ENCODE measurements around the gene CHAC1. TPM values are rescaled to one million over a fixed set of nuclear protein-coding genes. Genes with fewer than 3 reads are reported as not detected.

CHAC1 gene
- total and polyA plus RNA-seq, 2 donors (not counting 1 experiment from before 2014, with no cell fraction given) = 7.5 to 62.6 TPM

GRCh38 chr15:40918146-40918798 lies 35.0 kb upstream of the CHAC1 start:
- no peaks in the 10 kb centered on the region for H3K79me2 ChIP-seq (ENCODE audit: control insufficient read depth, insufficient read depth, low read length)
- H3K9me3 ChIP-seq (ENCODE audit: control insufficient read depth, insufficient read depth, low read depth, low read length) = no peaks in the 10 kb centered on the region
- no peak overlapping the region for H2AFZ ChIP-seq (ENCODE audit: low read length)
- TF ChIP-seq EZH2 (IDR thresholded peaks at IDR 0.05; ENCODE audit: low read length, missing control alignments) = no peak
- no peaks in the 10 kb centered on the region for H4K20me1 ChIP-seq (ENCODE audit: control insufficient read depth, extremely low read depth, insufficient read depth, low read length)
- no peak for DNase-seq (ENCODE audit: low read depth in 2 of 2)
- no peaks in the 10 kb centered on the region for H3K27me3 ChIP-seq (ENCODE audit: control insufficient read depth, insufficient read depth, low read length)
- no peak overlapping the region for H3K4me2 ChIP-seq (ENCODE audit: extremely low read depth, insufficient read depth, low read length)
- H3K27ac ChIP-seq (ENCODE audit: insufficient read depth, low read length) = no peak overlapping the region
- no peaks in the 10 kb centered on the region for H3K4me1 ChIP-seq (ENCODE audit: control insufficient read depth, extremely low read depth, insufficient read depth, low read length)
- no peaks in the 10 kb centered on the region for H3K36me3 ChIP-seq (ENCODE audit: control insufficient read depth, insufficient read depth, low read length)
- H3K4me3 ChIP-seq (replicated peaks in 1 of 4; ENCODE audit: control extremely low read depth in 1 of 4, insufficient read depth in 1 of 4, low read depth in 3 of 4, low read length in 4 of 4) = no peak overlapping the region
- no peak overlapping the region for H3K9ac ChIP-seq (ENCODE audit: insufficient read depth, low read length)

- Histone ChIP-seq H3K27me3 (ENCODE audit: control insufficient read depth, insufficient read depth, low read length) (peaks cover 2% of the 10 kb centered on the region), H3K79me2 (ENCODE audit: control insufficient read depth, insufficient read depth, low read length) (no peaks in the 10 kb centered on the region), H3K9me3 (ENCODE audit: control insufficient read depth, insufficient read depth, low read depth, low read length) (no peaks in the 10 kb centered on the region), H3K4me3 (replicated peaks in 1 of 4; ENCODE audit: control extremely low read depth in 1 of 4, insufficient read depth in 1 of 4, low read depth in 3 of 4, low read length in 4 of 4) (no peak overlapping the region), H3K4me2 (ENCODE audit: extremely low read depth, insufficient read depth, low read length) (no peak overlapping the region), H4K20me1 (ENCODE audit: control insufficient read depth, extremely low read depth, insufficient read depth, low read length) (no peaks in the 10 kb centered on the region), H3K4me1 (ENCODE audit: control insufficient read depth, extremely low read depth, insufficient read depth, low read length) (no peaks in the 10 kb centered on the region), H3K9ac (ENCODE audit: insufficient read depth, low read length) (no peak overlapping the region), H3K36me3 (ENCODE audit: control insufficient read depth, insufficient read depth, low read length) (no peaks in the 10 kb centered on the region), H2AFZ (ENCODE audit: low read length) (no peak overlapping the region), H3K27ac (ENCODE audit: insufficient read depth, low read length) (no peak overlapping the region)
- TF ChIP-seq EZH2 (IDR thresholded peaks at IDR 0.05; ENCODE audit: low read length, missing control alignments) = no peak
- TF ChIP-seq, protein P1, sequence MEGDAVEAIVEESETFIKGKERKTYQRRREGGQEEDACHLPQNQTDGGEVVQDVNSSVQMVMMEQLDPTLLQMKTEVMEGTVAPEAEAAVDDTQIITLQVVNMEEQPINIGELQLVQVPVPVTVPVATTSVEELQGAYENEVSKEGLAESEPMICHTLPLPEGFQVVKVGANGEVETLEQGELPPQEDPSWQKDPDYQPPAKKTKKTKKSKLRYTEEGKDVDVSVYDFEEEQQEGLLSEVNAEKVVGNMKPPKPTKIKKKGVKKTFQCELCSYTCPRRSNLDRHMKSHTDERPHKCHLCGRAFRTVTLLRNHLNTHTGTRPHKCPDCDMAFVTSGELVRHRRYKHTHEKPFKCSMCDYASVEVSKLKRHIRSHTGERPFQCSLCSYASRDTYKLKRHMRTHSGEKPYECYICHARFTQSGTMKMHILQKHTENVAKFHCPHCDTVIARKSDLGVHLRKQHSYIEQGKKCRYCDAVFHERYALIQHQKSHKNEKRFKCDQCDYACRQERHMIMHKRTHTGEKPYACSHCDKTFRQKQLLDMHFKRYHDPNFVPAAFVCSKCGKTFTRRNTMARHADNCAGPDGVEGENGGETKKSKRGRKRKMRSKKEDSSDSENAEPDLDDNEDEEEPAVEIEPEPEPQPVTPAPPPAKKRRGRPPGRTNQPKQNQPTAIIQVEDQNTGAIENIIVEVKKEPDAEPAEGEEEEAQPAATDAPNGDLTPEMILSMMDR (conservative IDR thresholded peaks at IDR 0.05 in 1 of 2, IDR thresholded peaks at IDR 0.05 in 1 of 2; ENCODE audit: low read depth in 1 of 2, low read length in 2 of 2) = no peak
- DNase-seq (ENCODE audit: low read depth in 2 of 2) = no peak
Measured at GRCh38 chr15:40918799-40919392, 34.4 kb upstream of the CHAC1 start.

DNA sequence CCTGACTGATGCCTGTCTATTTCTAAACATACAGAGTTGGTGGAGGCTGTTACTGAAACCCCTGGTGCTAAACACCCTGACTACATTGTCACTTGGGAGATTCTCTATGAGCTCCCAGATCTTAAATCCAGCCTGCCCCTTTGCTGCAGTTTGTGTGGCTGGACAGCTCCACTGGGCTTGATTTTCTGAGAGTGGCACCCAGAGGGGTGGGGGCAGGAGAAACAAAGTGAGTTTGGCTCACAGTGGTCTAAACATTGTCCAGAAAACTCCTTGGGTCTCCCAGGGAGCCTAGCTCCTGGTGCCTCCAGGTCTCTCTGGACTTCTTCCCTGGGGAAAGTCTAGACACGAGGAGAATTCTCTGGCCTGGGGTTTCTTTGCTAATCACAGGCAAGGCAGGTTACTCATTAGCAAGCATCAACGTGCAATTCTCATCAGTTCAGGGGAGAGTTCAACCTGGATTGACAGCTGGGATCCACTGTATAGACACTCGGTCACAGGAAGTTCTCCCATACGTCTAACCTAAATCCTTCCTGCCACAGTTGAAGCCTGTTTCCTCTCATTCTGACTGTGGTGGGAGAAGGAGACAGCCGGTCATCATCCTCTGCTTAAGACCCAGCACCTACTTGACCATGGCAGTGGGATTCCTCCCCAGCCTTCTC lies 31.2 kb upstream of the CHAC1 start:
- Histone ChIP-seq H3K27me3 (ENCODE audit: control insufficient read depth, insufficient read depth, low read length) (peaks cover 23% of the 10 kb centered on the region), H3K79me2 (ENCODE audit: control insufficient read depth, insufficient read depth, low read length) (no peaks in the 10 kb centered on the region), H3K9ac (ENCODE audit: insufficient read depth, low read length) (no peak overlapping the region), H3K4me1 (ENCODE audit: control insufficient read depth, extremely low read depth, insufficient read depth, low read length) (no peaks in the 10 kb centered on the region), H3K4me2 (ENCODE audit: extremely low read depth, insufficient read depth, low read length) (no peak overlapping the region), H4K20me1 (ENCODE audit: control insufficient read depth, extremely low read depth, insufficient read depth, low read length) (no peaks in the 10 kb centered on the region), H3K4me3 (replicated peaks in 1 of 4; ENCODE audit: control extremely low read depth in 1 of 4, insufficient read depth in 1 of 4, low read depth in 3 of 4, low read length in 4 of 4) (no peak overlapping the region), H3K27ac (ENCODE audit: insufficient read depth, low read length) (no peak overlapping the region), H2AFZ (ENCODE audit: low read length) (no peak overlapping the region), H3K9me3 (ENCODE audit: control insufficient read depth, insufficient read depth, low read depth, low read length) (no peaks in the 10 kb centered on the region), H3K36me3 (ENCODE audit: control insufficient read depth, insufficient read depth, low read length) (no peaks in the 10 kb centered on the region)
- no peak for TF ChIP-seq EZH2 (IDR thresholded peaks at IDR 0.05; ENCODE audit: low read length, missing control alignments)
- TF ChIP-seq, protein P1 (conservative IDR thresholded peaks at IDR 0.05 in 1 of 2, IDR thresholded peaks at IDR 0.05 in 1 of 2; ENCODE audit: low read depth in 1 of 2, low read length in 2 of 2) = no peak
- DNase-seq (ENCODE audit: low read depth in 2 of 2) = no peak

All from fibroblast of lung (primary cell).